GM12865 (cell line): ENCODE results near the gene CDH1.
"Not testable (repeated sequence)": the region's sequence is repeated elsewhere in the genome, so short reads cannot be mapped to it uniquely, and the experiment has no call there.

Source experiments
- DNase-seq: peaks from one replicate; pipeline ENCODE4 v3.0.0; 2010; ENCODE audit warnings: low read depth
- H3K4me3 ChIP-seq: 2 replicates; pipeline ENCODE4 v1.5.1; 2011; ENCODE audit warnings: mild to moderate bottlenecking, low read depth, low read length, control low read depth
- TF ChIP-seq, protein P1 (sequence below): IDR thresholded peaks from 2 replicates; pipeline ENCODE4 v1.5.1; 2011; ENCODE audit warnings: low read length, control low read depth, low read depth, inconsistent platforms; ENCODE audit not compliant: insufficient read depth; ENCODE audit errors: missing control alignments

Gene CDH1

DNA sequence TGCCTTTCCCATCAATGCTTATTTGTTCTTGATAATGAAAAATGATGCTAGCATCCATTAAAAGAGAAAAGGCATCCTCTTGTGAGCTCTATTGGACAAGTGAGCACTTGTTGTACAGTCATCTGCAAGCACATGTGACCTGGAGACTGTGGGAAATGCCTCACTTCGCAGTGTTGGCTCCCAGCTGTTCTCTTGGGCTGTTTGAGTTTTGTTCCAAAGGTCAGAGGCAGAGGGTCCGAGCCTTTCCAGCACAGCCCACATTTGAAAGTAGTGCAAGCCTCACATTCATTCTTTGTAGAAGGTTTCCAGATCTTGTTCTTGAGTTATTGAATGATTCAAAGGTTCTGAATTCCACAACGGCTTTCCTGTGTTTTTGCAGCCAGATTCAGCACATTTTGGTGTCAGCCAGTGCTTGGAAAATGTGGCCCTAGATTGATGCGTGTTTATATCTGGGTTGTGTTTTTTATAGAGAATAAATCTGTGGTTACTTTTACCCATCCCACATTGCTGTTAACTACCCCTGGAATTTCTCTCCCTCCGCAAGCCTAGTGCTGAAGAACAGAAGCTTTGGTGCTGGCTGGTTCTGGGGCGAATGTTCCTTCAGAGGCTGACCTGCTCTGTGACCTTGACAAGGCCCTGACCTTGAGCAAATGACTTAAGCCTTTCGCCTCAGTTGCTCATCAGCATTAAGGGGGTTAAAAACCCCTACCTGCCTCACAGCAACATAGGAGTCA lies 49.8 kb downstream of the CDH1 start:
- TF ChIP-seq, protein P1, sequence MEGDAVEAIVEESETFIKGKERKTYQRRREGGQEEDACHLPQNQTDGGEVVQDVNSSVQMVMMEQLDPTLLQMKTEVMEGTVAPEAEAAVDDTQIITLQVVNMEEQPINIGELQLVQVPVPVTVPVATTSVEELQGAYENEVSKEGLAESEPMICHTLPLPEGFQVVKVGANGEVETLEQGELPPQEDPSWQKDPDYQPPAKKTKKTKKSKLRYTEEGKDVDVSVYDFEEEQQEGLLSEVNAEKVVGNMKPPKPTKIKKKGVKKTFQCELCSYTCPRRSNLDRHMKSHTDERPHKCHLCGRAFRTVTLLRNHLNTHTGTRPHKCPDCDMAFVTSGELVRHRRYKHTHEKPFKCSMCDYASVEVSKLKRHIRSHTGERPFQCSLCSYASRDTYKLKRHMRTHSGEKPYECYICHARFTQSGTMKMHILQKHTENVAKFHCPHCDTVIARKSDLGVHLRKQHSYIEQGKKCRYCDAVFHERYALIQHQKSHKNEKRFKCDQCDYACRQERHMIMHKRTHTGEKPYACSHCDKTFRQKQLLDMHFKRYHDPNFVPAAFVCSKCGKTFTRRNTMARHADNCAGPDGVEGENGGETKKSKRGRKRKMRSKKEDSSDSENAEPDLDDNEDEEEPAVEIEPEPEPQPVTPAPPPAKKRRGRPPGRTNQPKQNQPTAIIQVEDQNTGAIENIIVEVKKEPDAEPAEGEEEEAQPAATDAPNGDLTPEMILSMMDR = no peak

DNA sequence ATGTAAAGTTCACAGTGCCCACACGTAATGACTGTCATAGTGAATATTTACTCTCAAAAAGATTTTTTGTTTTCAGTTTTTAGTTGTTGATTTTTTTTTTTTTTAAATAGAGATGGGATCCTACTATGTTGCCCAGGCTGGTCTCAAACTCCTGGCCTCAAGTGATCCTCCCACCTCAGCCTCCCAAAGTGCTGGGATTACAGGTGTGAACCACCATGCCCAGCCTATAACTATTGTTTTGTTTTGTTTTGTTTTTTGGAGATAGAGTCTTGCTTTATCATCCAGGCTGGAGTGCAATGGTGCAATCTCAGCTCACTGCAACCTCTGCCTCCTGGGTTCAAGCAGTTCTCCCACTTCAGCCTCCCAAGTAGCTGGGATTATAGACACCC lies 50.3 kb downstream of the CDH1 start:
- H3K4me3 ChIP-seq, DNase-seq: not testable (repeated sequence)

More for the DNA sequence above, 49.8 kb downstream of the CDH1 start:
- H3K4me3 ChIP-seq = no peak overlapping the region
- no peak for DNase-seq

DNA sequence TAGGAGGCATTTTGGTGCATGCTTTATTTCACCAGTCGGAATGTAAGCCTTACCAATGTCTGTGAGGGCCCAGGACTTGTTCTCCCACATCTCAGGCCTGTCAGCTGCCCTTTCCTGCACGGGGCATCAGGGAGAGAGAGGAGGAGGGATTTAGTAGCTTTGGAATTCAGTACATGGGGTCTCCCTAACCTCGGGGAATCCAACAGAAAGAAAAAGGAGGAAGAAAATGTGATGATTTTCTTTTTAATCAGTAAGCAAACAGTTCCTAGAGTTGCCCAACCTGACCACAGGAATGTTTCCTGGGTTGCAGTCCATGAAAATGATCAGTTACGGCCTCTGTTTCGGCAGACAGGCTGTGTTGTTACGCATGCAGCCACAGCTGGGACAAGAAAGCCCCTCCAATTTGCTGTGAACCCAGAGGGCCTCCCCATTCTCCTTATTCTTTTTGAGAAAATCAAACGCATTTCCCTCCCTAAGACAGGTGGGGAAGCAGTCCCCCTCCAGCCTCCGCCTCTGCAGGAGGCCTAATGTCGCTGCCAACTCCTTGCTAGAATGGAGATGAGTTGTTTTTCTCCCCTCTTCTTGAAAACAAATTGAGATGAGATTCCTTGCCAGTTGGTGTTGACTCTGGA lies 53.2 kb downstream of the CDH1 start:
- TF ChIP-seq, protein P1 = no peak
- H3K4me3 ChIP-seq = no peak overlapping the region
- DNase-seq = no peak

DNA sequence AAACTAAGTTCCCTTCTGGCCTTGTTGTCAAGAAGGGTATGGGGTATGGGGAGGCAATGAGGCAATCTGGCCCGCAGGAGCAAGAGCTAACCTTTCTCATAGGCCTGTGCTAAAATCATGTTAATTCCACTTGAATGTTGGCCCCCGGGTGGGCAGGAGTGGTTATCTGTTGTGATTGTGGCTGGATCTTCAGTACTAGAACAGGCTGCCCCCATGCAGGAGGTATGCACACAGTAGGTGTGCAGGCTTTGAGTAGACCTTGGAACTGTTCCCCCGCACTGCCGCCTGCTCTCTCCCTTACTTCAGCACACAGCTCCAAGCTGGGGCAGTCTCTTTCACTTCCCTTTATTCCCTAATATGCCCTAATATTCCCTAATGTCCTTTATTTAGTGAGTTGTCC lies 53.9 kb downstream of the CDH1 start:
- H3K4me3 ChIP-seq = no peak overlapping the region
- TF ChIP-seq, protein P1 = no peak

DNA sequence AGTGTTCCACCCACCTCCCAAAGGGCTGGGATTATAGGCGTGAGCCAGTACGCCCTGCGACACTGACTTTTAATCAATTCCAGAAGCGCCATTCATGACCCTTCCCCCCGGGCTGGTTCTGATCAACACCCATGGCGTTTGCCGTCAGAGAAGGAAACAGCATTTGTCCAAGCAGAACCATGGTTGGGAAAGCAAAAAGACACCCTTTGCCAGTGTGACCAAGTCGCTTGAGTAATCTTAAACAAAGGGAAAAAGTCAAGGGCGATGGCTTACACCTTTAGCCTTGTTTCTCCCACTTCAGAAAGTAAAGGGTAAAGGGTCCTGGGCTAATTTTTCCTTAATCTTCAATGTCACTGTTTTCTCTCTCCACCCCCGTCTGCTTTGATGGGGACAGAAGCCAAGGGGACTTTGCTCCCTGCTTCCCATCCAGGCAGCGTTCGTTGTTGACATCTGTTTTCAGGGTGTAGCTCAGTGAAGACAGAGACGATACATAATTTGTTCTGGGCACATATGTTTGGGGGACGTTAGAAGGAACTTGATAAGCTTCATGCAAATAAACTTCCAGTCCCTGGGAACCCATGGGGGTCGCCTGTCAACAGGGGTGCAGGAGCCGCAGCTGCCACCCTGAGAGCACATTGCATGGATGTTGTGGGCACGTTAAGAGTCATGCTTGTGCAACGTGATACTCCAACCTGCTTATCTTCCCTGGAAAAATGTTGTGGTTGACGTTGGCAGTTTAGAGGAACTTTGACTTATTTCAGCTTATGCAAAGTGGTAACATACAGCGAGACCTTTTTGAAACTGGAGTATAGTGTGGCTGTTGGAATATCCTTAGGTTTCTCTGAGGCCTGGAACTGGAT lies 55.6 kb downstream of the CDH1 start:
- H3K4me3 ChIP-seq = no peak overlapping the region
- DNase-seq = no peak
- TF ChIP-seq, protein P1 = no peak

More for the DNA sequence above, 53.9 kb downstream of the CDH1 start:
- no peak for DNase-seq

DNA sequence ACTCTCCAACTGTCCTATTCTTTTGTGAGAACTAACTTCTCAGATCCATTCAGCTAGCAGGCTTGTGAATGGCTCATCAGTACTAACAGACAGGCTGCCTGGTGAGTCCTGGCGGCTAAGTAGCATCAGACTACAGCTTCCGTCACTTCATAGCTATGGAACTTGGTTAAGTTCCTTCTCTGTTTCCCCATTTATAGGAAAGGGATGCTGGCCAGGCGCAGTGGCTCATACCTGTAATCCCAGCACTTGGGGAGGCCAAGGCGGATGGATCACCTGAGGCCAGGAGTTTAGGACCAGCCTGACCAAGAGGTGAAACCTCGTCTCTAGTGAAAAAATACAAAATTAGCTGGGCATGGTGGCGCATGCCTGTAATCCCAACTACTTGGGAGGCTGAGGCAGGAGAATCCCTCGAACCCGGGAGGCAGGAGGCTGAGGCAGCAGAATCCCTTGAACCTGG lies 56.3 kb downstream of the CDH1 start:
- no peak for DNase-seq
- TF ChIP-seq, protein P1 = no peak
- H3K4me3 ChIP-seq = no peak overlapping the region

DNA sequence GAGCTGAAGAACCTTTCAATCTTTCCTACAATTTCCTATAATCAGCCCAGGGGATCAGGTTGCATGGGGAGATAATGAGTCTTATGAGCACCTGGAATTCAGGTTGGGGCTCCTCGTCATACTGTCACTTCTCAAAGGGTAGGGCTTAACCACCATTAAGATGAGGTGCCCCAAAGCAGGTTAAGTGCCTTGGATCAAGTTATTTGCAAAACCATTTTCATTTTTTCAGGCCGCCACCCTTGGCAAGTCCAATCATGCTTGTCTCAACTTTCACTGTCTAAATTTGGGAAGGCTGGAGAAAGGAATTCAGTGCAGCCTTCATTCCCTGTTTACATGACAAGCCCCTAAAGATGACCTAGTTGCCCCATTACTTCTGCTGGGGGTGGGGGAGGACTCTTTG lies 61.3 kb downstream of the CDH1 start:
- H3K4me3 ChIP-seq = no peak overlapping the region
- TF ChIP-seq, protein P1 = no peak
- no peak for DNase-seq
